Measurements from ENCODE around the gene SLC24A3.

Gene SLC24A3

GRCh38 chr20:19601126-19601810 is 388.8 kb downstream of the SLC24A3 start:
- H3K9me3 ChIP-seq (ENCODE audit: control insufficient read depth, insufficient read depth, low read depth, low read length), result no peaks in the 10 kb centered on the region
- ChIA-PET POLR2A (no interaction called here), CTCF (interaction anchor here (1.3 kb wide), 1 partner anchor 17 kb away, joined by 3 read pairs; no protein-coding TSS in a partner anchor)
- no peaks in the 10 kb centered on the region for H3K36me3 ChIP-seq (ENCODE audit: control insufficient read depth in 2 of 2, insufficient read depth in 1 of 2, low read length in 2 of 2)
- TF ChIP-seq ZNF274 (IDR thresholded peaks at IDR 0.05; ENCODE audit: low read length), result no peak
- no peak for TF ChIP-seq ZNF274 (tag by site-specific recombination; IDR thresholded peaks at IDR 0.05; ENCODE audit: borderline replicate concordance)
- no peak for TF ChIP-seq KLF9 (tag by site-specific recombination; IDR thresholded peaks at IDR 0.05; ENCODE audit: low read depth)
- no peak for TF ChIP-seq HOXD13 (CRISPR knock-in tag; IDR thresholded peaks at IDR 0.05; ENCODE audit: borderline replicate concordance)
- no peak for TF ChIP-seq ZNF2 (tag by site-specific recombination; IDR thresholded peaks at IDR 0.05)
- TF ChIP-seq, protein P1, sequence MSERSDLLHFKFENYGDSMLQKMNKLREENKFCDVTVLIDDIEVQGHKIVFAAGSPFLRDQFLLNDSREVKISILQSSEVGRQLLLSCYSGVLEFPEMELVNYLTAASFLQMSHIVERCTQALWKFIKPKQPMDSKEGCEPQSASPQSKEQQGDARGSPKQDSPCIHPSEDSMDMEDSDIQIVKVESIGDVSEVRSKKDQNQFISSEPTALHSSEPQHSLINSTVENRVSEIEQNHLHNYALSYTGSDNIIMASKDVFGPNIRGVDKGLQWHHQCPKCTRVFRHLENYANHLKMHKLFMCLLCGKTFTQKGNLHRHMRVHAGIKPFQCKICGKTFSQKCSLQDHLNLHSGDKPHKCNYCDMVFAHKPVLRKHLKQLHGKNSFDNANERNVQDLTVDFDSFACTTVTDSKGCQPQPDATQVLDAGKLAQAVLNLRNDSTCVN (tag by site-specific recombination; optimal IDR thresholded peaks at IDR 0.05), result no peak
- TF ChIP-seq ZSCAN5A (tag by site-specific recombination; IDR thresholded peaks at IDR 0.05), result no peak
- no peak for TF ChIP-seq ZNF426 (tag by site-specific recombination; IDR thresholded peaks at IDR 0.05)
- no peak for TF ChIP-seq ZNF664 (tag by site-specific recombination; IDR thresholded peaks at IDR 0.05)
- TF ChIP-seq ZNF623 (tag by site-specific recombination; IDR thresholded peaks at IDR 0.05), result no peak
- no peak for TF ChIP-seq ZNF324 (tag by site-specific recombination; IDR thresholded peaks at IDR 0.05)
- no peak overlapping the region for H3K4me3 ChIP-seq (ENCODE audit: low read depth, low read length)
- no peak overlapping the region for H3K27ac ChIP-seq (ENCODE audit: extremely low read depth, low read depth, low read length)
- H3K4me1 ChIP-seq (ENCODE audit: control insufficient read depth, insufficient read depth, low read length), result no peaks in the 10 kb centered on the region

- Histone ChIP-seq H3K36me3 (ENCODE audit: control insufficient read depth in 2 of 2, insufficient read depth in 1 of 2, low read length in 2 of 2) (no peaks in the 10 kb centered on the region), H3K27ac (ENCODE audit: extremely low read depth, low read depth, low read length) (no peak overlapping the region), H3K4me1 (ENCODE audit: control insufficient read depth, insufficient read depth, low read length) (no peaks in the 10 kb centered on the region), H3K9me3 (ENCODE audit: control insufficient read depth, insufficient read depth, low read depth, low read length) (no peaks in the 10 kb centered on the region), H3K4me3 (ENCODE audit: low read depth, low read length) (no peak overlapping the region)
- ChIA-PET POLR2A (no interaction called here), CTCF (no interaction called here)
- TF ChIP-seq GLI4 (tag by site-specific recombination; IDR thresholded peaks at IDR 0.05) (no peak), MYNN (tag by site-specific recombination; IDR thresholded peaks at IDR 0.05; ENCODE audit: borderline replicate concordance) (no peak), ZNF23 (tag by site-specific recombination; IDR thresholded peaks at IDR 0.05; ENCODE audit: borderline replicate concordance) (no peak), HIC1 (tag by site-specific recombination; IDR thresholded peaks at IDR 0.05) (no peak), ZBTB8A (tag by site-specific recombination; IDR thresholded peaks at IDR 0.05) (no peak), ZNF184 (tag by site-specific recombination; IDR thresholded peaks at IDR 0.05) (no peak), HOXA7 (CRISPR knock-in tag; IDR thresholded peaks at IDR 0.05; ENCODE audit: borderline replicate concordance) (no peak), ZBTB17 (tag by site-specific recombination; IDR thresholded peaks at IDR 0.05) (no peak)
- TF ChIP-seq, protein P2, sequence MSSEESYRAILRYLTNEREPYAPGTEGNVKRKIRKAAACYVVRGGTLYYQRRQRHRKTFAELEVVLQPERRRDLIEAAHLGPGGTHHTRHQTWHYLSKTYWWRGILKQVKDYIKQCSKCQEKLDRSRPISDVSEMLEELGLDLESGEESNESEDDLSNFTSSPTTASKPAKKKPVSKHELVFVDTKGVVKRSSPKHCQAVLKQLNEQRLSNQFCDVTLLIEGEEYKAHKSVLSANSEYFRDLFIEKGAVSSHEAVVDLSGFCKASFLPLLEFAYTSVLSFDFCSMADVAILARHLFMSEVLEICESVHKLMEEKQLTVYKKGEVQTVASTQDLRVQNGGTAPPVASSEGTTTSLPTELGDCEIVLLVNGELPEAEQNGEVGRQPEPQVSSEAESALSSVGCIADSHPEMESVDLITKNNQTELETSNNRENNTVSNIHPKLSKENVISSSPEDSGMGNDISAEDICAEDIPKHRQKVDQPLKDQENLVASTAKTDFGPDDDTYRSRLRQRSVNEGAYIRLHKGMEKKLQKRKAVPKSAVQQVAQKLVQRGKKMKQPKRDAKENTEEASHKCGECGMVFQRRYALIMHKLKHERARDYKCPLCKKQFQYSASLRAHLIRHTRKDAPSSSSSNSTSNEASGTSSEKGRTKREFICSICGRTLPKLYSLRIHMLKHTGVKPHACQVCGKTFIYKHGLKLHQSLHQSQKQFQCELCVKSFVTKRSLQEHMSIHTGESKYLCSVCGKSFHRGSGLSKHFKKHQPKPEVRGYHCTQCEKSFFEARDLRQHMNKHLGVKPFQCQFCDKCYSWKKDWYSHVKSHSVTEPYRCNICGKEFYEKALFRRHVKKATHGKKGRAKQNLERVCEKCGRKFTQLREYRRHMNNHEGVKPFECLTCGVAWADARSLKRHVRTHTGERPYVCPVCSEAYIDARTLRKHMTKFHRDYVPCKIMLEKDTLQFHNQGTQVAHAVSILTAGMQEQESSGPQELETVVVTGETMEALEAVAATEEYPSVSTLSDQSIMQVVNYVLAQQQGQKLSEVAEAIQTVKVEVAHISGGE (tag by site-specific recombination; conservative IDR thresholded peaks at IDR 0.05; ENCODE audit: low read depth), result no peak
- TF ChIP-seq, protein P3, sequence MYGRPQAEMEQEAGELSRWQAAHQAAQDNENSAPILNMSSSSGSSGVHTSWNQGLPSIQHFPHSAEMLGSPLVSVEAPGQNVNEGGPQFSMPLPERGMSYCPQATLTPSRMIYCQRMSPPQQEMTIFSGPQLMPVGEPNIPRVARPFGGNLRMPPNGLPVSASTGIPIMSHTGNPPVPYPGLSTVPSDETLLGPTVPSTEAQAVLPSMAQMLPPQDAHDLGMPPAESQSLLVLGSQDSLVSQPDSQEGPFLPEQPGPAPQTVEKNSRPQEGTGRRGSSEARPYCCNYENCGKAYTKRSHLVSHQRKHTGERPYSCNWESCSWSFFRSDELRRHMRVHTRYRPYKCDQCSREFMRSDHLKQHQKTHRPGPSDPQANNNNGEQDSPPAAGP (tag by site-specific recombination; IDR thresholded peaks at IDR 0.05), result no peak
- TF ChIP-seq, protein P4, sequence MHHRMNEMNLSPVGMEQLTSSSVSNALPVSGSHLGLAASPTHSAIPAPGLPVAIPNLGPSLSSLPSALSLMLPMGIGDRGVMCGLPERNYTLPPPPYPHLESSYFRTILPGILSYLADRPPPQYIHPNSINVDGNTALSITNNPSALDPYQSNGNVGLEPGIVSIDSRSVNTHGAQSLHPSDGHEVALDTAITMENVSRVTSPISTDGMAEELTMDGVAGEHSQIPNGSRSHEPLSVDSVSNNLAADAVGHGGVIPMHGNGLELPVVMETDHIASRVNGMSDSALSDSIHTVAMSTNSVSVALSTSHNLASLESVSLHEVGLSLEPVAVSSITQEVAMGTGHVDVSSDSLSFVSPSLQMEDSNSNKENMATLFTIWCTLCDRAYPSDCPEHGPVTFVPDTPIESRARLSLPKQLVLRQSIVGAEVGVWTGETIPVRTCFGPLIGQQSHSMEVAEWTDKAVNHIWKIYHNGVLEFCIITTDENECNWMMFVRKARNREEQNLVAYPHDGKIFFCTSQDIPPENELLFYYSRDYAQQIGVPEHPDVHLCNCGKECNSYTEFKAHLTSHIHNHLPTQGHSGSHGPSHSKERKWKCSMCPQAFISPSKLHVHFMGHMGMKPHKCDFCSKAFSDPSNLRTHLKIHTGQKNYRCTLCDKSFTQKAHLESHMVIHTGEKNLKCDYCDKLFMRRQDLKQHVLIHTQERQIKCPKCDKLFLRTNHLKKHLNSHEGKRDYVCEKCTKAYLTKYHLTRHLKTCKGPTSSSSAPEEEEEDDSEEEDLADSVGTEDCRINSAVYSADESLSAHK (tag by site-specific recombination; IDR thresholded peaks at IDR 0.05), result no peak
Observed at GRCh38 chr20:19602675-19603375, 390.4 kb downstream of the SLC24A3 start.
